ENCODE data around the gene SPATA45. TPM values are rescaled to one million over a fixed set of nuclear protein-coding genes. Genes with fewer than 3 reads are reported as not detected.
"Not testable (repeated sequence)": the region's sequence is repeated elsewhere in the genome, so short reads cannot be mapped to it uniquely, and the experiment has no call there.

Gene SPATA45
- total RNA-seq, 2 donors from 2014 or later, result not detected

DNA sequence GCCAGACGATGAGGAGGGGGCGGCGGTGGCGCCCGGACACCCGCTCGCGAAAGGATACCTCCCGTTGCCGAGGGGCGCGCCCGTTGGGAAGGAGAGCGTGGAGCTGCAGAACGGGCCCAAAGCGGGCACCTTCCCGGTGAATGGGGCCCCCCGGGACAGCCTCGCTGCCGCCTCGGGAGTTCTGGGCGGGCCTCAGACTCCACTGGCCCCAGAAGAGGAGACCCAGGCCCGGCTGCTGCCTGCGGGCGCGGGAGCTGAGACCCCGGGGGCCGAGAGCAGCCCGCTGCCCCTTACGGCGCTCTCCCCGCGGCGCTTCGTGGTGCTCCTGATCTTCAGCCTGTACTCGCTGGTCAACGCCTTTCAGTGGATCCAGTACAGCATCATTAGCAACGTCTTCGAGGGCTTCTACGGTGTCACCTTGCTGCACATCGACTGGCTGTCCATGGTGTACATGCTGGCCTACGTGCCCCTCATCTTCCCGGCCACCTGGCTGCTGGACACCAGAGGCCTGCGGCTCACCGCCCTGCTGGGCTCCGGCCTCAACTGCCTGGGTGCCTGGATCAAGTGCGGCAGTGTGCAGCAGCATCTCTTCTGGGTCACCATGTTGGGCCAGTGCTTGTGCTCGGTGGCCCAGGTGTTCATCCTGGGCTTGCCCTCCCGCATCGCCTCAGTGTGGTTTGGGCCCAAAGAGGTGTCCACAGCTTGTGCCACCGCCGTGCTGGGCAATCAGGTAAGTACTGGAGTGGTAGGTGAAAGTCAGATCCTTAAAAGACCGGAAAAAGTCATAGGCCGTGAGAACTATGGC, 11.2 kb upstream of the SPATA45 start:
- peaks cover 5% of the 10 kb centered on the region for H3K36me3 Mint-ChIP-seq (ENCODE audit: low read depth)
- no peak overlapping the region for H3K4me3 Mint-ChIP-seq
- peak; percentile 11 for ATAC-seq

DNA sequence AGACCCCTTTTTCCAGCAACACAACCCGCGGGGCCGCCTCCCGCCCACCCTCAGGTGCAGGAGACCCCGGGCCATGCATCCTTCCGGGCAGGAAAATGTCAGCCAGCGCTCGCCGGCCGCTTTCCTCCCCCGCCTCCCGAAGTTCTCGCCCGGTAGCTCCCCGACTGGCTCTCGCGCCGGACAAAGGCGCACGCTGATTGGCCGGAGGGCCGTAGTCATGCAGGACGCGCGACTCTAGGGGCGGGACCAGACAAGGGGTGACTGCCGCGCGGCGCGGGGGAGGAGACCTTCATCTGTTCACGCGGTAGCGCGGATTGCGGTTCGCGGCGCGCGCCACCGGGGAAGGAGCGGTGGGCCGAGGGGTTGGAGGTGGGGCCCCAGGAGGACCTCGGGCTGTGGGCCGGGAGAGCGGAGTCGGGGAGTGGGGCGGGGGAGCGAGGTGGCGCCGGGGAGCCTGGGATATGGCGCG, 10.6 kb upstream of the SPATA45 start, which contains the start of gene FLVCR1:
Gene FLVCR1, plus strand, starts transcription at position 284 of the 469 bp plus-strand sequence. Its CDS starts 178 bp downstream, at position 462.
- peak within 1 kb of the TSS; percentile 41 for H3K4me3 Mint-ChIP-seq
- peaks cover 7% of the 10 kb centered on the region for H3K36me3 Mint-ChIP-seq (ENCODE audit: low read depth)
- ATAC-seq, result peak; percentile 98
- peak; percentile 78 to 83 (median 82) for DNase-seq
- peaks cover 18% of the 10 kb centered on the region for H3K4me1 Mint-ChIP-seq
- no peak within 1 kb of the TSS for H3K27ac Mint-ChIP-seq
- H3K27me3 Mint-ChIP-seq, result no peaks in the 10 kb centered on the region
- no peaks in the 10 kb centered on the region for H3K9me3 ChIP-seq (ENCODE audit: control insufficient read depth, low read length, poor library complexity, severe bottlenecking)

More for the DNA sequence above, 11.2 kb upstream of the SPATA45 start:
- H3K4me1 Mint-ChIP-seq, result peaks cover 19% of the 10 kb centered on the region
- no peak overlapping the region for H3K27ac Mint-ChIP-seq
- no peak for DNase-seq
- no peaks in the 10 kb centered on the region for H3K9me3 ChIP-seq (ENCODE audit: control insufficient read depth, low read length, poor library complexity, severe bottlenecking)
- H3K27me3 Mint-ChIP-seq, result no peaks in the 10 kb centered on the region

DNA sequence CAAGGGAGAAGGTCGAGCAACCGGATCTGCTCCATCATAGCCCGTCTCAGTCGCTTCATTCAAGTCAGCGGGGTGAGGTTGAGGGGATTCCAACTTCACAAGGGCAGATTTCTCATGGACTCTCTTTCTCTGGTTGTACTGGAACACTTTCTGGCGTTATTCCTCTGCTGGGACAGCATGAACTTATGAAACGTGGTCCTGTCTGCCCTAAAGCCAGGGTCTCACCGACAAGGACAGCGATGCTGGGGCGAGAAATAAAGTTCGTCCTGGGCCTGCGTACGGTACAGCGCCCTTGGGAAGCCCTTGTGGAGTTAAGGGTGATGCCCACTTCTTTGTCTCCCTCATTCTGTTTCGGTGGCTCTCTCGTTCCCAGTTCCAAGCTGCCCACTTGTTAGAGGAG, 9.3 kb upstream of the SPATA45 start:
- no peak for DNase-seq
- no peak overlapping the region for H3K27ac Mint-ChIP-seq
- peak overlapping the region; percentile 41 for H3K4me3 Mint-ChIP-seq
- no peaks in the 10 kb centered on the region for H3K27me3 Mint-ChIP-seq
- no peaks in the 10 kb centered on the region for H3K9me3 ChIP-seq (ENCODE audit: control insufficient read depth, low read length, poor library complexity, severe bottlenecking)
- peaks cover 10% of the 10 kb centered on the region for H3K36me3 Mint-ChIP-seq (ENCODE audit: low read depth)
- ATAC-seq, result no peak
- H3K4me1 Mint-ChIP-seq, result peaks cover 14% of the 10 kb centered on the region

DNA sequence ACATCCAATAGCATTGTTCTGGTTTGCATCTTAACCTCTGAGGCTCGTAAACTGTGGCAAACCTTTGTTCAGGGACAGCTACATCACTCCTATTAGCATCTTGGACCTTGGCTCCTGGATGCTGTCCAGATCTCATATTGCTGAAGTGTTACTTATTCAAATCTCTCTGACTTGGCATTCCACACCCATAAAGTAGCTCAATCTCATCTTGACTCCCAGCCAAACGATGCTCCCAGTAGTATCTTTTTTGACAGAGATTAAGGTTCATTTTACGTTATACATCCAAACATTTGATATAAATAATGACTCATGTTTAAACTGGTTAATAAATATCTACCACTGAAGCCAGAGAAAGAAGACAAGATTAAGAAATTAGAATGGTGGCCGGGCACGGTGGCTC, 6.2 kb upstream of the SPATA45 start:
- ATAC-seq (no peak), DNase-seq (no peak)
- no peaks in the 10 kb centered on the region for H3K27me3 Mint-ChIP-seq
- peaks cover 8% of the 10 kb centered on the region for H3K4me1 Mint-ChIP-seq
- H3K36me3 Mint-ChIP-seq (ENCODE audit: low read depth), result peaks cover 10% of the 10 kb centered on the region
- no peaks in the 10 kb centered on the region for H3K9me3 ChIP-seq (ENCODE audit: control insufficient read depth, low read length, poor library complexity, severe bottlenecking)
- H3K27ac Mint-ChIP-seq, result no peak overlapping the region
- no peak overlapping the region for H3K4me3 Mint-ChIP-seq

DNA sequence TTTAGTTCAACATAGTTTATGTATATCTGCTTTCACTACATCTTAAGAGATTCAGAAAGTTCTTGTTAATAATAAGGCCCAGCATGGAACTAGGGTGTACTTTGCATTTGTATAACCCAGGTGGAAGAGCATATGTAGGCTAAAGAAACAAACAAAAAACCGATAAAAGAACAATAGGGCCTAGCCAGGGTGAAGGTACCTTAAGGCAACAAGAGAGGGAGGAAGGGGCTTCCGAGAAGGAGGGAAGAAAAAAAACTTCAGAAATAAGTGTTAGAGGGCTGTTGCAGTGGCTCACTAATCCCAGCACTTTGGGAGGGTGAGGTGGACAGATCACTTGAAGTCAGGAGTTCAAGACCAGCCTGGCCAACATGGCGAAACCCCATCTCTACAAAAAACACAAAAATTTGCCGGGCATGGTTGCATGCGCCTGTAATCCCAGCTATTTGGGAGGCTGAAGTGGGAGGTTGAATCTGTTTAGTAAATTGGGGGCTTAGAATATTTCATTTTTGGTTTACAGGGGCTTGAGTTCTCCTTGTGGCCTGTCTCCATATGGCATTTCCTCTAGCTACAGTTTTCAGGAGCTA, 4.7 kb upstream of the SPATA45 start:
- Mint-ChIP-seq H3K27me3 (no peaks in the 10 kb centered on the region), H3K4me1 (peaks cover 5% of the 10 kb centered on the region), H3K27ac (no peak overlapping the region), H3K4me3 (no peak overlapping the region), H3K36me3 (ENCODE audit: low read depth) (peaks cover 10% of the 10 kb centered on the region)
- no peak for DNase-seq
- no peaks in the 10 kb centered on the region for H3K9me3 ChIP-seq (ENCODE audit: control insufficient read depth, low read length, poor library complexity, severe bottlenecking)
- no peak for ATAC-seq

DNA sequence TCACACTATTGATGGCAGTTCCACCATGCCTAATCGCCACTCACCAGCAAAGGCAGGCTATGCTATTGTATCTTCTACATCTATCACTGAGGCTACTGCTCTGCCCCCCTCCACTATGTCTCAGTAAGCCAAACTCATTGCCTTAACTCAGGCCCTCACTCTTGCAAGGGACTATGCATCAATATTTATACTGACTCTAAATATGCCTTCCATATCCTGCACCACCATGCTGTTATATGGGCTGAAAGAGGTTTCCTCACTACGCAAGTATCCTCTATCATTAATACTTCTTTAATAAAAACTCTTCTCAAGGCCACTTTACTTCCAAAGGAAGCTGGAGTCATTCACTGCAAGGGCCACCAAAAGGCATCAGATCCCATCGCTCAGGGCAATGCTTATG, 2.9 kb downstream of the SPATA45 start:
- not testable (repeated sequence) for H3K36me3 Mint-ChIP-seq (ENCODE audit: low read depth); H3K4me1 Mint-ChIP-seq; H3K27me3 Mint-ChIP-seq; H3K27ac Mint-ChIP-seq; H3K4me3 Mint-ChIP-seq; H3K9me3 ChIP-seq (ENCODE audit: control insufficient read depth, low read length, poor library complexity, severe bottlenecking); ATAC-seq; DNase-seq

DNA sequence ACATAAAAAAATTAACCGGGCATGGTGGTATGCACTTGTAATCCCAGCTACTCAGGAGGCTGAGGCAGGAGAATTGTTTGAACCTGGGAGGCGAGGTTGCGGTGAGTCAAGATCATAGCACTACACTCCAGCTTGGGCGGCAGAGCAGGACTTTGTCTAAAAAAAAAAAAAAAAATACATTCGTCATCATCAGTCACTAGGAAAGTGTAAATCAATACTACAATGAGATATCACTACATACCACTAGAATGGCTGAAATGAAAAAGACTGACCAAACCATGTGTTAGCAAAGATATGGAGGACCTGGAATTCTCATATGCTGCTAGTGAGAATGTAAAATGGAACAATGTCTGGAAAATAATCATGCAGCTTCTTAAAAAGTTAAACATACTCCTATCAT, 9.3 kb downstream of the SPATA45 start:
- no peak overlapping the region for H3K27ac Mint-ChIP-seq
- H3K36me3 Mint-ChIP-seq (ENCODE audit: low read depth), result no peaks in the 10 kb centered on the region
- no peaks in the 10 kb centered on the region for H3K9me3 ChIP-seq (ENCODE audit: control insufficient read depth, low read length, poor library complexity, severe bottlenecking)
- ATAC-seq, result no peak
- no peak for DNase-seq
- peaks cover 2% of the 10 kb centered on the region for H3K4me1 Mint-ChIP-seq
- H3K4me3 Mint-ChIP-seq, result no peak overlapping the region
- H3K27me3 Mint-ChIP-seq, result no peaks in the 10 kb centered on the region

DNA sequence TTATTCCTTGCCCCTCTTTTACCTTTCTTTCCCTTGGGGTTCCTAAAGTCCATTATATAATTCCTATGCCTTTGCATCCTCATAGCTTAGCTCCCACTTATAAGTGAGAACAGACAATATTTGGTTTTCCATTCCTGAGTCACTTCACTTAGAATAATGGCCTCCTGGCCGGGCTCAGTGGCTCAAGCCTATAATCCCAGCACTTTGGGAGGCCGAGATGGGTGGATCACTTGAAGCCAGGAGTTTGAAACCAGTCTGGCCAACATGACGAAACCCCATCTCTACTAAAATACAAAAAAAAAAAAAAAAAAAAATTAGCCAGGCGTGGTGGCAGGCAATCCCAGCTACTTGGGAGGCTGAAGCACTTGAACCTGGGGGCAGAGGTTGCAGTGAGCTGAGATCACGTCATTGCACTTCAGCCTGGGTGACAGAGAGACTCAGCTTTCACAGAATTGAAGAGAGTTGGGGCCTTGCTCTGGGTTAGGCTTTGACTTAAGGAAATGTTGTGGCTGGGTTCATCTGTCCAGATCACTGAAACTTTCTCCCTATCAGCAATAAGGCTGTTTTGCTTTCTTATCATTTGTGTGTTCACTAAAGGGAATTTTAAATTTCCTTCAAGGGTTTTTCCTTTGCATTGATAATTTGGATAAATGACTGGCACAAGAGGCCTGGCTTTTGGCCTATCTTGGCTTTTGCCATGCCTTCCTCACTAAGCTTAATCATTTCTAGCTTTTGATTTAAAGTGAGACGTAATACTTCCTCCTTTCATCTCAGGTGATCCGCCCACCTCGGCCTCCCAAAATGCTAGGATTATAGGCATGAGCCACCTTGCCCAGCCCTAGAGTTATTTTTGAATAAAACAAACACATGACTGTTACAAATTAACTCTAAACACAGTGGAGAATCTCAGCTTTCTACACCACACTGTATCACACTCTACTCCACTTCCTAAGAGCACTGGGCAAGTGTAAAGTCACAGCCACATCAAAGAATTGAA, 13.9 kb downstream of the SPATA45 start:
- peak overlapping the region; percentile 45 for H3K27ac Mint-ChIP-seq
- H3K4me1 Mint-ChIP-seq; ATAC-seq; H3K36me3 Mint-ChIP-seq (ENCODE audit: low read depth); H3K27me3 Mint-ChIP-seq; H3K9me3 ChIP-seq (ENCODE audit: control insufficient read depth, low read length, poor library complexity, severe bottlenecking); DNase-seq; H3K4me3 Mint-ChIP-seq: not testable (repeated sequence)

DNA sequence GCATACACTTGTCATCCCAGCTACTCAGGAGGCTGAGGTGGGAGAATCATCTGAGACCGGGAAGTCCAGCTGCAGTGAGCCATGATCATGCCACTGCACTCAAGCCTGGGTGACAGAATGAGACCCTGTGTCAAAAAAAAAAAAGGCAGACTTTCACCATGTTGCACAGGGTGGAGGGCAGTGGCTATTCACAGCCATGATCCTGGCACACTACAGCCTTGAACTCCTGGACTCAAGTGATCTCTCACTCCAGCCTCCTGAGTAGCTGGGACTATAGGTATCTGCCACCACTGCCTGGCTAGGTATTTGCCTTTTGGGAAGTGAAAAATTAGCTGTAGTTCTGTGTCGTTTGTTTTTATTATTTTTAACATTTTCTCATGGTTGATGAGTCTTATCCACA, 19.1 kb downstream of the SPATA45 start:
- ATAC-seq (no peak), DNase-seq (no peak)
- Mint-ChIP-seq H3K4me1 (no peaks in the 10 kb centered on the region), H3K27me3 (no peaks in the 10 kb centered on the region), H3K27ac (no peak overlapping the region), H3K4me3 (no peak overlapping the region), H3K36me3 (ENCODE audit: low read depth) (no peaks in the 10 kb centered on the region)
- H3K9me3 ChIP-seq (ENCODE audit: control insufficient read depth, low read length, poor library complexity, severe bottlenecking), result peaks cover 6% of the 10 kb centered on the region

DNA sequence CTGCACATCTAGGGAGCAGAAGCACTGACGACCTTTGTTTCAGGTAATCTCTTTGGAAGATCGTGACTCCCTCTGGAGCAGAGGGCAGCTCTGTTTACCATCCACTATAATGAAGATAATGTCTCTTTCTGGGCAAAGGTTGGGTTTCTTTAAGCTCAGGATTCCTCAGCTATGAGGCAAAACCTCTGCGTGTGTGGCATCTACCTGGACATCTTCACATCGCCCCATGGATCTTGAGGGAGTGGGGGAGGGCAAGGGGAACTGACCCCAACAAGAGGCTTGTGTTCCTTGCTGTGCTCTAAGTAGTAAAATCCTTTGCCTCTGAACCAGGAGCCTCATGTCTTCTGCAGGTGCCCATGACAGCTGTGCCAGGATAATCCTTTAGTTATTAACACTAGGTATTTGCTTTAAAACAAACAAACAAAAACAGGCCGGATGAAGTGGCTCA, 19.6 kb downstream of the SPATA45 start:
- no peaks in the 10 kb centered on the region for H3K36me3 Mint-ChIP-seq (ENCODE audit: low read depth)
- ATAC-seq (no peak), DNase-seq (no peak)
- H3K27me3 Mint-ChIP-seq, result no peaks in the 10 kb centered on the region
- H3K27ac Mint-ChIP-seq, result no peak overlapping the region
- no peaks in the 10 kb centered on the region for H3K4me1 Mint-ChIP-seq
- H3K9me3 ChIP-seq (ENCODE audit: control insufficient read depth, low read length, poor library complexity, severe bottlenecking), result peaks cover 6% of the 10 kb centered on the region
- H3K4me3 Mint-ChIP-seq, result no peak overlapping the region

DNA sequence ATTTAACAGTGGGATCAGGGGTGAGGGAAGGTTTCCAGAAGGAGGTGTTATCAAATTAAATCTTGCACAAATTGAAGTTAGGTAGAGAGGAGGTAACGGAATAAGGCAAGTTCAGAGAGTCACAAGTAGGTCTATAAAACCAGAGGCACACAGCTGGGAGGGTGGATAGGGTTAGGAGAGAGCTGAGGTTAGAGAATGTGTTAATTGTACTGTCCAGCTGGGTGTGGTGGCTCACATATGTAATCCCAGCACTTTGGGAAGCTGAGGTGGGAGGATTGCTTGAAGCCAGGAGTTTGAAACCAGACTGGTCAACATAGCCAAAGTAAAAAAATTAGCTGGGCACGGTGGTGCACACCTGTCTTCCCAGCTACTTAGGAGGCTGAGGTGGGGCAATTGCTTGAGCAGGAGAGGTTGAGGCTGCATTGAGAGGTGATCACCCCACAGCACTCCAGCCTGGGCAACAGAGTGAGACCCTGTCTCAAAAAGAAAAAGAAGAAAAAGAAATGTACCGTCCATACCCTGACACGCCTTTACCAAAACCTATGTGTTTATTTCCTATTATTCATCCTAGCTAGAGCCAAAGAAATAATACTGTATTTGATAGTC, 20.2 kb downstream of the SPATA45 start:
- Mint-ChIP-seq H3K36me3 (ENCODE audit: low read depth) (no peaks in the 10 kb centered on the region), H3K4me1 (no peaks in the 10 kb centered on the region)
- DNase-seq, result no peak

DNA sequence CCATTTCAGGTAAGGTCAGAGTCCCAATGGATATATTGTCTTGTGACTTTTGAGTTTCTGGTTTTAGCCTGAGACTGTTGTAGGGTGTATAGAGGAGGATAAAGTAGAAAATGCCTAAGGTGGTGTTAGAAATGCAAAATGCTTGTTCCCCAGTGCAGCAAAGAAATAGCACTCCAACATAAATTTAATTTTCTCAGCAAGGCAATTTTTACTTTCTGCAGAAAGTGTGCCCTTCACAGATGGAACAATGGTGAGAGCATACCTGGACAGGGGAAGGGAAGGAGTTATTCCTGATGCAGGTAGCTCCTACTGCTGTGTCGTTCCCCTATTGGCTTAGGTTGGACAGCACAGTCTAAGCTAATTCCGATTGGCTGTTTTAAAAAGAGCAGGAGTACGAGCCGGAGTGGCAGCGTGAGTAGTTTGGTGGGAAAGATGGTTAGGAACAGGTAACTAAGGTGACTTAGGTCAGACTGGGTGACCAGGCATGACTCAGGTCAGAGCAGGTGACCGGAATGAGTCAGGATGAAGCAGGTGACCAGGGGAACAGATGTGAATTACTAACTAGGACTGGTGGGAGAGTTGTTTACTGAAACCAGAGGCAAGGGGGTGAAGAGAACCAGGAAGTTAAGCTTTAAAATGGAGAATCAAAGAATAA, 21.5 kb downstream of the SPATA45 start:
- Mint-ChIP-seq H3K4me3 (no peak overlapping the region), H3K27me3 (no peaks in the 10 kb centered on the region), H3K4me1 (no peaks in the 10 kb centered on the region), H3K36me3 (ENCODE audit: low read depth) (no peaks in the 10 kb centered on the region), H3K27ac (no peak overlapping the region)
- peaks cover 6% of the 10 kb centered on the region for H3K9me3 ChIP-seq (ENCODE audit: control insufficient read depth, low read length, poor library complexity, severe bottlenecking)
- DNase-seq (no peak), ATAC-seq (no peak)

More for the DNA sequence above, 20.2 kb downstream of the SPATA45 start:
- Mint-ChIP-seq H3K27me3 (no peaks in the 10 kb centered on the region), H3K4me3 (no peak overlapping the region), H3K27ac (no peak overlapping the region)
- peaks cover 6% of the 10 kb centered on the region for H3K9me3 ChIP-seq (ENCODE audit: control insufficient read depth, low read length, poor library complexity, severe bottlenecking)
- no peak for ATAC-seq
